ENCODE results near the gene GIPC1.

Gene GIPC1

GRCh38 chr19:14502334-14503092 is 6.6 kb upstream of the GIPC1 start:
- no peak for DNase-seq (ENCODE audit: low read depth)
- no peak for TF ChIP-seq CTCF (IDR thresholded peaks at IDR 0.05; ENCODE audit: low read depth, low read length, missing control alignments)
- H3K4me3 ChIP-seq (ENCODE audit: low read depth, low read length) = no peak overlapping the region

GRCh38 chr19:14497228-14497921 is 1.4 kb upstream of the GIPC1 start:
- no peak for TF ChIP-seq CTCF (IDR thresholded peaks at IDR 0.05; ENCODE audit: low read depth, low read length, missing control alignments)
- no peak overlapping the region for H3K4me3 ChIP-seq (ENCODE audit: low read depth, low read length)
- DNase-seq (ENCODE audit: low read depth) = no peak

GRCh38 chr19:14496834-14497227 is 904 bp upstream of the GIPC1 start:
- no peak for TF ChIP-seq CTCF (IDR thresholded peaks at IDR 0.05; ENCODE audit: low read depth, low read length, missing control alignments)
- H3K4me3 ChIP-seq (ENCODE audit: low read depth, low read length) = no peak overlapping the region; the same call in 1 of the 2 replicates
- no peak for DNase-seq (ENCODE audit: low read depth)

- no peak for TF ChIP-seq CTCF (IDR thresholded peaks at IDR 0.05; ENCODE audit: low read depth, low read length, missing control alignments)
- H3K4me3 ChIP-seq (ENCODE audit: low read depth, low read length) = peak overlapping the region; percentile 70
These were observed 277 bp downstream of the GIPC1 start for GRCh38 chr19:14495672-14496028.

GRCh38 chr19:14494910-14495671 is 836 bp downstream of the GIPC1 start:
- peak overlapping the region; percentile 70 for H3K4me3 ChIP-seq (ENCODE audit: low read depth, low read length)
- TF ChIP-seq CTCF (IDR thresholded peaks at IDR 0.05; ENCODE audit: low read depth, low read length, missing control alignments) = no peak
- DNase-seq (ENCODE audit: low read depth) = no peak

More at GRCh38 chr19:14495672-14496028, 277 bp downstream of the GIPC1 start:
- DNase-seq (ENCODE audit: low read depth) = no peak

GRCh38 chr19:14494411-14494810 is 1.5 kb downstream of the GIPC1 start:
- no peak for TF ChIP-seq CTCF (IDR thresholded peaks at IDR 0.05; ENCODE audit: low read depth, low read length, missing control alignments)
- no peak for DNase-seq (ENCODE audit: low read depth)
- H3K4me3 ChIP-seq (ENCODE audit: low read depth, low read length) = no peak overlapping the region

All from GM12864 (cell line).